GM21576 (cell line): ENCODE measurements around the gene CD200R1.
A peak's percentile ranks its signal among the peaks of the same experiment; 100 is the strongest.
"Not testable (repeated sequence)": the region's sequence is repeated elsewhere in the genome, so short reads cannot be mapped to it uniquely, and the experiment has no call there.

Experiments
- ATAC-seq: cut with Tn5 transposase; IDR thresholded peaks from one replicate; pipeline ENCODE4 v1.9.1; 2021; ENCODE audit warnings: mild to moderate bottlenecking, moderate library complexity; ENCODE audit not compliant: unreplicated experiment

The CD200R1 gene

GRCh38 chr3:112976001-112976400, 1.1 kb upstream of the CD200R1 start:
- ATAC-seq = no peak

GRCh38 chr3:112974178-112974517, 755 bp downstream of the CD200R1 start:
- ATAC-seq = peak; percentile 18

- ATAC-seq = peak; percentile 85
These were observed 1.4 kb downstream of the CD200R1 start for GRCh38 chr3:112973325-112974177.

- no peak for ATAC-seq
These were observed 2.7 kb downstream of the CD200R1 start for GRCh38 chr3:112972158-112972557.

GRCh38 chr3:112967828-112968227, 7.1 kb downstream of the CD200R1 start:
- no peak for ATAC-seq

- no peak for ATAC-seq
These were observed 7.5 kb downstream of the CD200R1 start for GRCh38 chr3:112967425-112967824.

GRCh38 chr3:112966633-112967032, 8.3 kb downstream of the CD200R1 start:
- no peak for ATAC-seq

GRCh38 chr3:112965656-112966055, 9.2 kb downstream of the CD200R1 start:
- ATAC-seq = no peak

- ATAC-seq = no peak
These were observed 11.2 kb downstream of the CD200R1 start for GRCh38 chr3:112963683-112964082.

- peak; percentile 90 for ATAC-seq
These were observed 15.9 kb downstream of the CD200R1 start for GRCh38 chr3:112958811-112959560.

GRCh38 chr3:112956351-112956750, 18.6 kb downstream of the CD200R1 start:
- no peak for ATAC-seq

- no peak for ATAC-seq
These were observed 26.5 kb downstream of the CD200R1 start for GRCh38 chr3:112948346-112948838.

GRCh38 chr3:112931736-112932521, 43.0 kb downstream of the CD200R1 start:
- no peak for ATAC-seq

- ATAC-seq = no peak
These were observed 44.1 kb downstream of the CD200R1 start for GRCh38 chr3:112930771-112931170.

GRCh38 chr3:112925969-112926368, 48.9 kb downstream of the CD200R1 start:
- no peak for ATAC-seq

GRCh38 chr3:112925560-112925959, 49.3 kb downstream of the CD200R1 start:
- ATAC-seq = no peak

- ATAC-seq = not testable (repeated sequence)
These were observed 55.4 kb downstream of the CD200R1 start for GRCh38 chr3:112919541-112919940.

GRCh38 chr3:112908252-112908651, 66.7 kb downstream of the CD200R1 start:
- ATAC-seq = peak; percentile 100

GRCh38 chr3:112904786-112905185, 70.1 kb downstream of the CD200R1 start:
- ATAC-seq = no peak

- no peak for ATAC-seq
These were observed 74.8 kb downstream of the CD200R1 start for GRCh38 chr3:112900113-112900512.

GRCh38 chr3:112897791-112898190, 77.1 kb downstream of the CD200R1 start:
- no peak for ATAC-seq
